ENCODE data around the gene RHOJ.

The RHOJ gene

DNA sequence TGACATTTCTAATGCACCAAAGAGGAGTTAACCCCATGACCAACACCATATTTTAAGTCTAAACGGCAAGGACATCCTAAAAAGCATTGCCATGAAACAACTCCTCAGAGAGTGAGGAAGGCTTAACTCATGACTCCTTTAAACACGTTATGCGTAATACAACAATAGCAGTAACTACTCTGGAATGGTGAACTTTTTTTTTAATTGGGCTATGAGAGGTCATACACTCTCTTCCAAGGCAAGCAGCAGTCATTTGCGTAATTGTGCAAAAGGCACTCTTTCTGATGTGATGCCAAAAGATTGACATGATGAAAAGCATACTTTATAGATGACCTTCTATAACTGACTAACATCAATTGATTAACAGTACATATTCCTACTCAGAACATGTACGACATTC is 39.4 kb downstream of the RHOJ start:
- no peak for DNase-seq (ENCODE audit: insufficient read length, low spot score)
- FAIRE-seq, result no peak
- TF ChIP-seq TAF1 (IDR thresholded peaks at IDR 0.05; ENCODE audit: low read depth, low read length), result no peak
- no peak for TF ChIP-seq POU2F2 (IDR thresholded peaks at IDR 0.05; ENCODE audit: low read depth, low read length)
- TF ChIP-seq PAX5 (IDR thresholded peaks at IDR 0.05; ENCODE audit: insufficient read depth, low read length, severe bottlenecking), result no peak
- no peak for TF ChIP-seq POLR2A (IDR thresholded peaks at IDR 0.05; ENCODE audit: low read depth, low read length)
- TF ChIP-seq SPI1 (IDR thresholded peaks at IDR 0.05; ENCODE audit: low read depth, low read length), result no peak
- no peak for TF ChIP-seq POLR2AphosphoS5 (IDR thresholded peaks at IDR 0.05; ENCODE audit: low read depth, low read length)

DNA sequence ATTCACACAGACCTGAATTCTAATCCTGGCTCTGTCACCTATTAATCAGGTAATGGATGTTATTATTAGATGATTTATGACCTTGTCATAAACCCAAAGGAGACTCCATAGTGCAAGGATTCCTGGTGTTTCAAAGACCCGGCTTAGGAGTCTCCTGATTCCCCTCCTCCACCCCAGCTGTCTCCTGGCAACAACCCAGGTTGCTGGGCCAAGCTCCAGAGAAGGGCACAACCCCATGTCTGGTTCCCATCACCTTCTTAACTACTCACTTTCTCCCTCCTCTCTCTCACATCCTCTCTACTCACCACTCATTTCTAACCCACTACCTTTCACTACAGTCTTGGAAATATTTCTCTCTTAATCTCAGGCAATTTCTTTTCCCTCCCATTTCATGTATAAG is 41.6 kb downstream of the RHOJ start:
- FAIRE-seq, result no peak

DNA sequence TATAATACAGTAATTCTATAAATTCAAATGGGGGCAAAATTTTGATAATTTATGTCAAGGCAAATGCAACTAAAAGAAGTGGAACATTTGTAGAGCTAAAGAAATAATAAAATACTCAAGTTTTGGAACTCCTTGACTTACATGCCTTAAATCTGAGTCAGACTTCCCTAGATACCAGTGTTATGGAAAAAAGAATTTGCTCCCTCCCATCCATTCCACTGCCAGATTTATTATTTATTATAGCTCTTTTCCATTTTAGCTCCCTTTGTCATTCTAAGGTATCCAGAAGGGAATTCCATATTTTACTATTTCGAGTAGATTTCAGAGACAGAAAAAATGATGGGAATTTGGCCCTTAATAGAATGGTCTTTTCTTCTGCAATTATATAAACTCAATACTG is 44.0 kb downstream of the RHOJ start:
- TF ChIP-seq TAF1 (IDR thresholded peaks at IDR 0.05; ENCODE audit: low read depth, low read length), result no peak
- no peak for TF ChIP-seq POLR2AphosphoS5 (IDR thresholded peaks at IDR 0.05; ENCODE audit: low read depth, low read length)
- no peak for TF ChIP-seq PAX5 (IDR thresholded peaks at IDR 0.05; ENCODE audit: insufficient read depth, low read length, severe bottlenecking)
- TF ChIP-seq POU2F2 (IDR thresholded peaks at IDR 0.05; ENCODE audit: low read depth, low read length), result no peak
- no peak for TF ChIP-seq SPI1 (IDR thresholded peaks at IDR 0.05; ENCODE audit: low read depth, low read length)
- TF ChIP-seq POLR2A (IDR thresholded peaks at IDR 0.05; ENCODE audit: low read depth, low read length), result no peak
- FAIRE-seq (no peak), DNase-seq (ENCODE audit: insufficient read length, low spot score) (no peak)

More for the DNA sequence above, 41.6 kb downstream of the RHOJ start:
- TF ChIP-seq TAF1 (IDR thresholded peaks at IDR 0.05; ENCODE audit: low read depth, low read length) (no peak), POLR2AphosphoS5 (IDR thresholded peaks at IDR 0.05; ENCODE audit: low read depth, low read length) (no peak), SPI1 (IDR thresholded peaks at IDR 0.05; ENCODE audit: low read depth, low read length) (no peak), POU2F2 (IDR thresholded peaks at IDR 0.05; ENCODE audit: low read depth, low read length) (no peak), POLR2A (IDR thresholded peaks at IDR 0.05; ENCODE audit: low read depth, low read length) (no peak), PAX5 (IDR thresholded peaks at IDR 0.05; ENCODE audit: insufficient read depth, low read length, severe bottlenecking) (no peak)
- no peak for DNase-seq (ENCODE audit: insufficient read length, low spot score)

DNA sequence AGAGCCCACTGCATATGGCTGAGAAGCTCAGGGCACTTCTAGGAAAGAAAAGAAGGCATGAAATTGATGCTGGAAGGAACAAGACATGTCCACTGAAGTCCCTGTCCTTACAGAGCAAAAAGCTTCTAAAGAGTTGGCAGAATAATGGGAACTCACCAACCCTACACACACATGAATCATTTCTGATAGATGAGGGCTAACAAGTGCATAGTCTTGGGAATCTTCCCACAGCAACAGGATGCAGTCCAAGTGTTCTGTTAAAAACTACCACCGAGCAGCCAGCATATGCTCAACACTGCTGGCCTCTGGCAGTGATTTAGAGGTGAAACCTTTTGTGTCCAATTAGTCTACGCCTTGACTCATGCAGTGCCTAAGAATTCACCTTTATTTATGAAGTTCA is 44.8 kb downstream of the RHOJ start:
- DNase-seq (ENCODE audit: insufficient read length, low spot score), result no peak
- FAIRE-seq, result no peak
- no peak for TF ChIP-seq PAX5 (IDR thresholded peaks at IDR 0.05; ENCODE audit: insufficient read depth, low read length, severe bottlenecking)
- no peak for TF ChIP-seq POU2F2 (IDR thresholded peaks at IDR 0.05; ENCODE audit: low read depth, low read length)
- TF ChIP-seq POLR2AphosphoS5 (IDR thresholded peaks at IDR 0.05; ENCODE audit: low read depth, low read length), result no peak
- no peak for TF ChIP-seq POLR2A (IDR thresholded peaks at IDR 0.05; ENCODE audit: low read depth, low read length)

DNA sequence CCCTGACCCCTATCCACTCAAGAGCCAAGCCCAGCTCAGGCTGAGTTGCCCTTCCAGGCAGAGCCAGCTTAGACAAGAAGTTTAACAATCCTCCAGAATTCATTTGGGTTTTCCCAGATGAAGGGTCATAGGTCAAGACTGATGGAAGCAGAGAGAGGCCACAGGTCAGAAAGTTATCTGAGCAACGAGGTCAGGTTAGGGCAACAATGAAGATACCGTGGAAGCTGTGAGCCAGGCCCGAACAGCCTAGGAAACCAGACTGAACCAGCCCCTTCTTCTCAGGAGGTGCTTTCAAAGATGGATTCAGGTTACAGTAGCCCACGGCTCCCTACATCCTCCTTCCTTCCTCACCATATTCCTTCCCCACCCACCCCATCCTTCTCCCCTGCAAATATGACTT is 53.1 kb downstream of the RHOJ start:
- TF ChIP-seq PAX5 (IDR thresholded peaks at IDR 0.05; ENCODE audit: insufficient read depth, low read length, severe bottlenecking) (no peak), POLR2AphosphoS5 (IDR thresholded peaks at IDR 0.05; ENCODE audit: low read depth, low read length) (no peak), SPI1 (IDR thresholded peaks at IDR 0.05; ENCODE audit: low read depth, low read length) (no peak), TAF1 (IDR thresholded peaks at IDR 0.05; ENCODE audit: low read depth, low read length) (no peak), POLR2A (IDR thresholded peaks at IDR 0.05; ENCODE audit: low read depth, low read length) (no peak), POU2F2 (IDR thresholded peaks at IDR 0.05; ENCODE audit: low read depth, low read length) (no peak)
- no peak for DNase-seq (ENCODE audit: insufficient read length, low spot score)
- FAIRE-seq, result no peak

DNA sequence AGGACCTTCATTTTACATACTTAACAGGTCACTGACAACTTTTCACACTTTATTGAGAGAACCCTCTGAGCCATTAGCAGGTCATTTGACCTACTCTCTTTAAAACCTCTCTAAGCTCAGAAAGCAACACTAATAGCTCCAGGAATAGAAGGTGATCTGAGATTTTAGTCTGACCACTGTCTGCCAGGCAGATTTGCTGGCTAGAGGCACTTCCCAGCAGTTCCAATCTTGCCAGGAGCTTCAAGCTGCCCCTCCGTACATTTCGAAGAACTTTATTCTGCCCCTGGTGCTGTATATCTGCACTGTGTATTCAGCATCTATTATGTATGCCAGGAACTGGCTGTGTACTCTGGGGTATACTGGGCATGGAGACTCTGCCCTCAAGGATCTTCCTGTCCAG is 58.2 kb downstream of the RHOJ start:
- no peak for FAIRE-seq
- no peak for DNase-seq (ENCODE audit: insufficient read length, low spot score)
- TF ChIP-seq POLR2A (IDR thresholded peaks at IDR 0.05; ENCODE audit: low read depth, low read length), result no peak
- TF ChIP-seq POLR2AphosphoS5 (IDR thresholded peaks at IDR 0.05; ENCODE audit: low read depth, low read length), result no peak
- TF ChIP-seq SPI1 (IDR thresholded peaks at IDR 0.05; ENCODE audit: low read depth, low read length), result no peak
- TF ChIP-seq POU2F2 (IDR thresholded peaks at IDR 0.05; ENCODE audit: low read depth, low read length), result no peak
- no peak for TF ChIP-seq TAF1 (IDR thresholded peaks at IDR 0.05; ENCODE audit: low read depth, low read length)
- TF ChIP-seq PAX5 (IDR thresholded peaks at IDR 0.05; ENCODE audit: insufficient read depth, low read length, severe bottlenecking), result no peak

DNA sequence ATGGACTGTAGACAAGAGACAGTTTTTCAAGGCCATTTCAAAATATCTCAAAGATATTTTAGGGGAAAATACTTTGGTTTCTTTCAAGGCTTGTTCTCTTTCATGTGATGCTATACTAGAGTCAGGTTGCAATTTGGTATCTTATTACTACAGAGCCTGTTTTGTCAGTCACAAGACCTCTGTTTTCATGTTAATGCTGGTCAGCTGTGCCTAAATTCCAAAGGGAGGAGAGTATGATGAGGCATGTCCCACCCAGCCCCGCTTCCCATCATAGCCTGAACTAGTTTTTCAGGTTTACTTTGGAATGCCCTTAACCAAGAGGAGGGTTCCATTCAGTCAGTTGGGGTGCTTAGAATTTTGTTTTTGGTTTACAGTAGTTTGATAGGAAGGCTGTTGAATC is 61.9 kb downstream of the RHOJ start:
- no peak for TF ChIP-seq POLR2A (IDR thresholded peaks at IDR 0.05; ENCODE audit: low read depth, low read length)
- TF ChIP-seq SPI1 (IDR thresholded peaks at IDR 0.05; ENCODE audit: low read depth, low read length), result no peak
- TF ChIP-seq POLR2AphosphoS5 (IDR thresholded peaks at IDR 0.05; ENCODE audit: low read depth, low read length), result no peak
- no peak for TF ChIP-seq TAF1 (IDR thresholded peaks at IDR 0.05; ENCODE audit: low read depth, low read length)
- TF ChIP-seq POU2F2 (IDR thresholded peaks at IDR 0.05; ENCODE audit: low read depth, low read length), result no peak
- DNase-seq (ENCODE audit: insufficient read length, low spot score) (no peak), FAIRE-seq (no peak)

DNA sequence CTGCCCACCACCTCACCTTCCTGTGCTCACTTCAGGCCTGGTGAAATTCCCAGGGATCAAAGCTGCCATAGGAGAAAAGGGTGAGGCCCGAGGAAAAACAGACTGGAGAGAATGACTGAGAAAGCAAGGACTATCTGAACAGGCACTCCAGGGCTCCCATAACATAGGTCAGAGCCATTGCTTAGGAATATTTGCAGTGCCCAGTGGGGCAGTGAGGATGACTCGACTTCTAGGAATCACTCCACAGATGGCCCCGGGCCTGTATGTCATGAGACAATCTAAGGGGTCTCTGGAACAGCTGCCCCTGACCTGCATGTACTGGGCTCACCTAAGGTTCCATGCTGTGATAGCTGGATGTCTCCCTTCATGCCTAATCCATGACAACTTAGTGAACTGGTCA is 62.9 kb downstream of the RHOJ start:
- FAIRE-seq (no peak), DNase-seq (ENCODE audit: insufficient read length, low spot score) (no peak)
- TF ChIP-seq PAX5 (IDR thresholded peaks at IDR 0.05; ENCODE audit: insufficient read depth, low read length, severe bottlenecking) (no peak), TAF1 (IDR thresholded peaks at IDR 0.05; ENCODE audit: low read depth, low read length) (no peak), SPI1 (IDR thresholded peaks at IDR 0.05; ENCODE audit: low read depth, low read length) (no peak), POLR2A (IDR thresholded peaks at IDR 0.05; ENCODE audit: low read depth, low read length) (no peak), POU2F2 (IDR thresholded peaks at IDR 0.05; ENCODE audit: low read depth, low read length) (no peak), POLR2AphosphoS5 (IDR thresholded peaks at IDR 0.05; ENCODE audit: low read depth, low read length) (no peak)

DNA sequence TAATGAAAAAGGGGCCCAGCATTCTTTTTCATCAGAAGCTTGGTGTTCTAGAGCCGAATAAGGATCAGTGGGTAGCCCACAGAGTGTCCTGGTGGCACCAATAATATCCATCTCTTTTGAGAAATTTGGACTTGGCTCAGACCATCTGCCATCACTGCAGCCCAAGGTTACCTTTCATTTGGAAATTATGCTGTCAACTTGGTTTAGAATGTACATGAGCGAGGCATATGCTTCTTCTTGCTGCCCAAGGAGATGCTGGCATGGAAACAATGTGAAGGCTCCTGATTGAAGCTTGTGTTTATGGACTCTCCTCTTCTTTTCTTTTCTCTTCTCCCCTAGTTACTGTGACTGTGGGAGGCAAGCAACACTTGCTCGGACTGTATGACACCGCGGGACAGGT is 64.5 kb downstream of the RHOJ start:
- no peak for DNase-seq (ENCODE audit: insufficient read length, low spot score)
- no peak for TF ChIP-seq POLR2AphosphoS5 (IDR thresholded peaks at IDR 0.05; ENCODE audit: low read depth, low read length)
- TF ChIP-seq TAF1 (IDR thresholded peaks at IDR 0.05; ENCODE audit: low read depth, low read length), result no peak
- TF ChIP-seq POU2F2 (IDR thresholded peaks at IDR 0.05; ENCODE audit: low read depth, low read length), result no peak
- no peak for FAIRE-seq

DNA sequence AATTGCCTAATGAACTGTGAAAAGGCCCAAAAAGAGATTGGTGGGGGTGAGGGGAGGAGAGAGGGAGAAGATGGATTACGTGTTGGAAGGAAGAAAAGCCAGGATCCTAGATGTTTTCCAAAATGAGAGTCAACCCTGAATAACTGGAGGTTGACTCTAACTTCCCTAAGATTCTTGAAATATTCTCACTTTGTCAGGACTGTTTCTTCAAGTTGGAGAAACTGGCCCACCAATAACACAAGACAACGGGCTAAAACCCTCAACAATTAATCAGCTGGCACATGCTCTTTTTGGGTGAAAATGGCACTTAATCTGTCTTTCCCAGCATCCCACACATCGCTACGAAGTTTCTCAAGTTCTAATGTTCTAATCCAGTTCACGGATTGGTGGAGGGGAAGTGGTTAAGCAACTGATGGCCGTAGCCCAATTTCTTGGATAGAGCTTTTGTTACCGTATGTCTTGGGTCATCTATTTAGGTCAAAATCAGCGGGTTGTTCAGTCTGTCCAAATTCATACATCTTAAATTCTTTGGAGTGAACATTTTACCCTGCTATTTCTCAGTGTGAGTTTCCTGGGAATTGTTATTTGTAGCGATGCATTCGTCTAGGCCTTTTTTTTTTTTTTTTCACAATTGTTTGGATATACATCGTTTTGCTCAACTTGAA is 65.5 kb downstream of the RHOJ start:
- FAIRE-seq, result no peak
- TF ChIP-seq POU2F2 (IDR thresholded peaks at IDR 0.05; ENCODE audit: low read depth, low read length) (no peak), PAX5 (IDR thresholded peaks at IDR 0.05; ENCODE audit: insufficient read depth, low read length, severe bottlenecking) (no peak), POLR2A (IDR thresholded peaks at IDR 0.05; ENCODE audit: low read depth, low read length) (no peak), POLR2AphosphoS5 (IDR thresholded peaks at IDR 0.05; ENCODE audit: low read depth, low read length) (no peak), SPI1 (IDR thresholded peaks at IDR 0.05; ENCODE audit: low read depth, low read length) (no peak), TAF1 (IDR thresholded peaks at IDR 0.05; ENCODE audit: low read depth, low read length) (no peak)

More for the DNA sequence above, 65.5 kb downstream of the RHOJ start:
- DNase-seq (ENCODE audit: insufficient read length, low spot score), result no peak

Measured in GM12891 (cell line).